ENCODE results near the gene MYRIP.

MYRIP gene

DNA sequence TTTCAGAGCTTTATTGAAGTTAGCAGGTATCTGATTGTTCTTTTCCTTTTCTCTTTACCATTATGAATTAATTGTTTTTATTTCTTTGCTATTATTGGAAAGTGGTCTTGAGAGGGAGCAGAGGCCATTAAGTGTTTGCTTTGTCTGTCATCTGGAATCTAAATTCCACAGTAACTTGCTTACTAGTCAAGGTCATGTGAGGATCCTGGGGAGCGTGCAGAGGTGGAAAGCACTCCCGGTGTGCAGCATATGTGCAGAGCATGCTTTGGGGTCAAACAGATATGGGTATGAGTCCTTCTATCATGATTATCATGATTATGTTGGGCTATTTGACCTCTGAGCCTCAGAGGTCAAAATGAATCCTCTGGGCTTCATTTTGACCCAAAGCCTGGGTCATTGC lies 96.4 kb downstream of the MYRIP start:
- no peak for DNase-seq (ENCODE audit: low read depth)

DNA sequence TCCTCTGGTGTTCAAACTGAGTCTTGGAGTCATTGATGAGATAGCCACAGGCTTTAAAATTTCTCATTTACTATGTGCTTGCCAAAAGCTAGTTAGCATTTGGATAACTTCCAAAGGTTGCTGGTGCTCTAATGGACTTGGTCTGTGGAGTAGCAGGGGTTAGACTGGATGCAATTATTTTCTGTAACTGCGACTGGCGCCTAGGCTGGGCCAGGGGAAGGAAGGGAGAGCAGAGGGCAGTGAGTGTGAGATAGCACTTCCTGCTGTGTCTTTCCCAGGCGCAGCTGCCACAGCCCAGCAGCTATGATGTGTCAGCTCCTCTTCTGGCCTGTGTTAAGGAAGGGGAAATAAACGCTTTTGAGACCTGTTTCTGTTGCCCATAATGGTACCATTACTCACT lies 98.6 kb downstream of the MYRIP start:
- no peak for DNase-seq (ENCODE audit: low read depth)

- no peak for DNase-seq (ENCODE audit: low read depth)
Observed at GRCh38 chr3:39910135-39910534, 100.7 kb downstream of the MYRIP start.

DNA sequence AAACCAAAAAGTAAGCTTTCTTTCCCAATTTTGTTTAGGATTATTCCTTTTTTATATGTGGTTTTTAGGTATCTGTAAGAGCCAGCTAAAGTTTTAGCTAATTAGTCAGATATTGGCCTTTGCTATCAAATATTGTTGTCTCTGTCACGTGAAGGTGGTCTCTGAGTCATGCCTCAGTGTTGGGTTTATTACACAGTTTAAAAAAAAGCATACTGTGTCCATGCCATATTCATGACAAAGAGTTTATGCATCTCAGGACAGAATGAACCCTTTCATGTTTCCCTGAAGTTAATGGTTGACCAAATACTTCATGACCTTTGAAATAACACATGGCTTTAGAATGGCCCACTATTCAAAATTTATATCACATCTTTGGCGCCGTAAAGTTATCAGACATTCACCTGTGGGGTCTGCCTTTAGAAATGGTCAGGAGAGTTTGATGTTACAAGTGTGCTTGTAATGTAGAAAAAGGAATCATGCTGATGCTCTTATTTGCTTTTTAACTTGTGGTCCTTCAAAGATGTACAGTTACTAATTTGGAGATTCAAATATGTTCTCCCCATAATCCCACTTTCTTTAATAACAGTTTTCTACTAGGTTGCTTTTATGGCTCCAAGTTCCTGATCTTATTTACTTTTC lies 101.5 kb downstream of the MYRIP start:
- no peak for DNase-seq (ENCODE audit: low read depth)

DNA sequence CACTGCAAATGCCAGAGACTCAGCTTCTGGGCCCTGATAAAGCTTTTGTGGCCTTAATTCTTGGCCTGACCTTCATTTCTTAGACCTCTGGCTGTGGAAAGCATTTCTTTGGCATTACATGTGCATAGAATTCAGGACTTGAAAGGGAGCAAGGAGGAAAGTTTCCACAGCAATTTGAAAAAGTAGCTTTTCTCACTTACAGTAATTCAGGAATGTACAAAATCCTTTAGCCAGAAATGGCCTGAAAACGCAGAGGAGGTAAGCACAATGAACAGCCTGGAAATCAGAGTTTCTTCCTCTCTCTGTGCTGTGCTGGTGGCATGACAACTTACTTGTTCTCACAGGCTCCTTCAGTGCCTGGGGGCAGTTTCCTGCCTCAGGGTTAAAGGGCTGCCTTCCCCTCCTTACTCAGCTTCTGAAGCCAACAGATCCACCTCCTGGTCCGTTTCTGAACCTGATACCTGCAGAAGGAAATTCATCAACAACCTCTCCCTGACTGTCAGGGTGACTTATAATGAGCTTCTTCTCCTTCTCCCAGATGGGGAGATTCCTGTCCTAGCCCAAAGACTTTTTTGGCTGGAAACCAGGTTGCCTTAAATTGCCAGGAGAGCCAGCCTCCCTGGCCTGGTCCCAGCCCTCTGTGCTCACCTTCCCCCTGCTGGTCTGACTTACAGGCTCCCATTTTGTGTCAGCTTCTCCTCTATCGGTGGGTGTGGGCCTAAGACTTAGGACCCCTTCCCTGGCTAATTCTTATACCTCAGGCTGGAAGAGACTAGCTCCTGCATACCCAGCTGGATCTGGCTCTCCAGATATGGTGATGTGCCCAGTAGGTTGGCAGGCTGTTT lies 102.3 kb downstream of the MYRIP start:
- DNase-seq (ENCODE audit: low read depth) = no peak

- DNase-seq (ENCODE audit: low read depth) = no peak
Observed at GRCh38 chr3:39915027-39915426, 105.6 kb downstream of the MYRIP start.

DNA sequence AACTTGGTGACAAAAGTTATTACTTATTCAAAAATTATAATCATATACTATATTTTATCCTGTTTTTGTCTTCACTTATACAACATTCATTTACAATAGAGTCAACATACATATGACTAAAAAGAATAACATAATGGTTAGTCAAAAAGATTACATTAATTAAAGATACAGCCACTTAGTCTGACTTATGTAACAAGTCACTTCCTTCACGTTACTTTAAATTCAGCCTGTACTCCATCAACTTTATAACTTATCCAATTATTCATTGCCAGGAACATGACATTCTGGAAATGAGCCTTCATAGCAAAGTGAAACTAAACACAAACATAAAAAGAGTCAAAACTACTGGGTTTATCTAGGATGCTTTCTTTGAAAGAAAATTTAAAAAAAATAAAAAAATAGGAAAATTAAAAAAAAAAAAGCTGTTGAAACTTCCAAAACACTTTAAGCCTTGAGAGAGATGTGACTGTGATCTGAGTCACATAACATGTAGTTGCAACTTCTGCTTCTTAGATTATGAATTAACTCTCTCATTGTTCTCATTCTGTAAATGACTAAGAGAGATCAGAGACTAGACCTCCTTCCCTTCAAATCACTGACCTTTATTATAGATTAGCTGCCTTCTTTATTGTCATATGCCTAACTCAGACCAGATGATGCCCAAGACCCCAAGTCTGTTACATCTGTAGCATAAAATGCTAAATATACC lies 107.8 kb downstream of the MYRIP start:
- DNase-seq (ENCODE audit: low read depth) = no peak

- DNase-seq (ENCODE audit: low read depth) = no peak
Observed at GRCh38 chr3:39919281-39919680, 109.9 kb downstream of the MYRIP start.

- no peak for DNase-seq (ENCODE audit: low read depth)
Observed at GRCh38 chr3:39920271-39920670, 110.9 kb downstream of the MYRIP start.

GRCh38 chr3:39927479-39927878 lies 118.1 kb downstream of the MYRIP start:
- DNase-seq (ENCODE audit: low read depth) = no peak

DNA sequence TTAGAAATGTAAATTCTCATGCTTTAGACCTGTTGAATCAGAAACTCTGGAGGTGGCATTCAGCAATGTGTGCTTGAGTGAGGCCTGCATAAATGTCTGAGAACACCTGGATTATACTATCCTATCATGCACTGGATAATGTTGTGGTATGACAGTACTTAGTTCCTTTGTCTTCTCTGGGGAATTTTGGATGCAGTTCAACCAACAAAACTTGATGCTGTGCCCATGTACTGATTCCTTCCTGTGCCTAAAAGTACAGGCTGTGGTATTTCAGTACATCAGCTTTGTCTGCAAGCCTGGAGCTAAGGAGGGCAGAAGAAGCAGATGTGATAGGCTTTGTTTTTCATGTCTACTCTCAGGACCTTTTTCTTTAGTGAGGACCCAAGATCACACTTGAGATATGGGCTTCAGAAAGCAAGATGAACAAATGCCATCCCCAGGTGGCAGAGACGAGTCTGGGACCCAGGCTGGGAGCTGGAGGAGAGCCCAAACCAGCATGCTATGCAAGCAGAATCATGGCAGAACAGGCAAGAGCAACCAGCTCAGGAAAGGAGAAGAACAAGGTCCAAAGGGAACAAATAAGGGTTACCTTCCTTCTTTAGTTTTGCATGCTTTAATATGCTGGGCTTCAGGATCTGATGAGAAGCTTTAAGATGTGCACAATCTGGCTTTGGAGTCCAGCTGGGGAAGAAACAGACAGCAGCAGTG lies 124.7 kb downstream of the MYRIP start:
- DNase-seq (ENCODE audit: low read depth) = no peak

DNA sequence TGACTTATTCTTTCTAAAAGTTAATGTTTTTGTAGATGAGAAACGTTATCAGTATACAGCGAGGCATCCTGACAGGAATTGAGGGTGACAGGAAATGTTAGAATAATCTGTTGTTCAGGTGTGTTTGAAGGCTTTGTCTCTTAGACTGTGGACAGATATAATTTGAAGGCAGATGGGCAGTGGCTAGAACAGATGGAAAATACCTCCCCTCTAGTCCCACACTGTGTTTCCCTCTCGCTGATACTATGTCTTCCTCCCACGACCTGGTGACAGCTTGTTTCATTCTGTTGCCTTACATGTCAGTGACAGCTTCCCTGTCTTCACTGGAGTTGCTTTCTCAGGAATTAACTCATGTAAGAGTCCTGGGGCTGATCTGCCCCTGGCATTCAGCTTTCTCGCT lies 125.3 kb downstream of the MYRIP start:
- no peak for DNase-seq (ENCODE audit: low read depth)

DNA sequence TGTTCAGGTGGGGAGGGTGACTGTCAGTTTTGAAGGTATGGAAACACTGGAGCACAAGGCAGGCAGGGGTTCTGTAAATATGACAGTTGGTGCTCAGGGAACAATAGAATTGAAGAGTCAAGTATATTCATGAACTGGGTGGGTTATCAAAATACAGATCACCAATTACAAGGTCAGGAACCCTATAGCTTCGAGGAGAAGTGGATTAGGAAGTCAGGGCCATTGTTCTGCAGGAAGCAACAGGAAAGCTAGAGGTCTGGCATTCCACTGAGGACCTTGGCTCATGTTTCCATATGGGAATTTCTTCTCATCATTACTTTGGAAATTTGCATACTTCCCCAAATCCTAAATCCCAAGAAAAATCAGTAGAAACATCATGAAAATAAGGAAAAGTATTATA lies 125.9 kb downstream of the MYRIP start:
- no peak for DNase-seq (ENCODE audit: low read depth)

DNA sequence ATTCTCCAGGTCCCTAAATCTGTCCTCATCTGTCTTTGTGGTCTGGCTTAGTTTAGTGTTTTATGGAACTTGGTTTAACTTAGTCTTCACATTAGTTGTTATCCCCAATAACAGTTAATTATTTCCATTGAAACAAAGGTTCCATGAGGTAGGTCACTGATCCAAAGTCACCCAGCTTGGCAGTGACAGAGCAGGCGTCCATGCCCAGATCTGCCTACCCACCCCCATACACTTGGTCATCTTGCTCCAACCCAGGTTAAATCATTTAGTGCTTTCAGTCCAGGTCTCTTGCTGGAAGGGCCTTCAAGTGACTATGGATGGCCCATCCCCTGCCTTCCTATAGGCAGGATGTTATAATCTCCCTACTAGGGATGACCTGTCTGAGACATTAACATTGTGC lies 127.4 kb downstream of the MYRIP start:
- DNase-seq (ENCODE audit: low read depth) = no peak

DNA sequence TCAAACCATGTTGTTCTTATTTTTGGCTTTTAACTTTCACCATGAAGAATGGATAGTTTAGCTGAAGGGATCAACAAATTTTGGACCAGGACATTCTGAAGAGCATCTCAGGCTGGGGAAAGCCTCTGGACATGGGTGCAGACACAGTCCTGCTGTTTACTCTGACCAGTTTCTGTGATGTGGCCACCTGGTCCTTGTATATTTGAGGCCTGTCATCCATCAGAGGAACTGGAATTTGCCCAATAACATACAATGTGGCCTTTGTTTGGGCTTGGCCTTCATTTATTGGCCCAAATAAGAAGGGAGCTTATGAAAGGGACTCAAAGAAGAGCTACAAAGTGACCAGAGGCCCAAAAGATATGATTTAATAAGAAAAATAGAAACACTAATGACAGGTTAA lies 127.9 kb downstream of the MYRIP start:
- DNase-seq (ENCODE audit: low read depth) = no peak

DNA sequence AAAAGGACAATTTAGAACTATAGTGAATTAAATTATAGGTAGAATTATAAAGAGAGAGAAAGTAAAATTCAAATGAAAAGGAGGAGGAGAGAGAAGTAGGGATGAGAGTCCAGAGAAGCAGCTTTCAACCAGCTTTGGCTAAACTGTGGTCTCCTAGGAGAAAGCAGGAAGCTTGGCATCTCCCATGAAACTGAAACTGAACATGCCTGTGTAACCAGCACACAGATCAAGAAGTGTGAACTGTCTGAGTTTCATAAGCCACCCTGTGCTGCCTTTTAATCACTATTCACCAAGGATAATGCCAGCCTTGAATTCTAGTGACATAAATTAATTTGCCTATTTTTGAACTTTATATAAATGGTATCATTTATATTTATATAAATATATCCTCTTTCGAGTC lies 128.5 kb downstream of the MYRIP start:
- DNase-seq (ENCODE audit: low read depth) = no peak

DNA sequence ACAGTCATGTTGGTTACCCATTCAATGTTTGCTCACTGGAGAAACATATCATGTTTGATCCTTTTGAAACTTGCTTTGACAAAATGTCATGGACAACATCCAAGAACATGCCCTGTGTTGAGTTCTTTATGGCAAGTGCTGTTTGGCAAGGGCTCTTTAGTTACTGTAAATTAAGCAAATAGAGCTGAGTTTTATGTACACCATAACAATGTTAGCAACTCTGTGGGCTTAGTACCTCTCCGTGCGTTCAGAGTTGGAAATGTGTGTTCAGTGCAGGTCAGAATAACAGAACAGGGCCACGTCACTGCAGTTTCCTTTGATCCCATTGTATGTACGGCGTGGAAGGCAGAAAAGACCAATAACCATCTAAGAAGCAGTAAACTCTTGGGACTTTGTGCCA lies 132.5 kb downstream of the MYRIP start:
- DNase-seq (ENCODE audit: low read depth) = no peak

DNA sequence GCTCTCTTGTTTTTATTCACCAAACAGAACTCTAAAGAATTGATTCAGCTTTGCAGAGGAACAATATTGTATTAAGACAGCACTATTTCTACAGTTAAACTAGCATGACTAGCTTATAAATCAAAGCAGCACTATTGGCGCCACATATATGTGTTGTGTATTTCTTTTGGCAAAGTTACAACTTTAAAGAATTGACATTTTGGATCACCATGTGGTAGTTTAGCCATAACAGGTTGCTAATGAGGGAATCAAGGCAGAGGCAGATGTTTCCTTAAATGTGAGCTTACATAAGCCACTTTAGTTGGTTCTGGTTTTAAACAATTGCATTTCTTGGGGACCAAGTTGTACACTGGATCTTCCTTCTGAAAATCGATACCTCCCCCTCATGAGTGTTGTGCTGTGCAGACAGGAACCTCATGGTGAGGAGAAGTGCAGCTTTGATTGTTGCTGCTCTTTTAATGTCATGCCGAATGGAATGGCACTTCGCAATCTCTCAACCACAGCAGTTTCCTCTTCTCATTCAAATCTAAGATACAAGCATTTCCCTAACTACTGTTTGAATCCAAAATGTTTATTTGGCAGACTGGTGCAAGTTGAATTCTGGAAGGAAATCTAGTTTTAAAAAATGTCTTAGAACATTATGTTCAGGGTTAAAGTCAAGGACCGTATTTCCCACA lies 151.2 kb downstream of the MYRIP start:
- no peak for DNase-seq (ENCODE audit: low read depth)

DNA sequence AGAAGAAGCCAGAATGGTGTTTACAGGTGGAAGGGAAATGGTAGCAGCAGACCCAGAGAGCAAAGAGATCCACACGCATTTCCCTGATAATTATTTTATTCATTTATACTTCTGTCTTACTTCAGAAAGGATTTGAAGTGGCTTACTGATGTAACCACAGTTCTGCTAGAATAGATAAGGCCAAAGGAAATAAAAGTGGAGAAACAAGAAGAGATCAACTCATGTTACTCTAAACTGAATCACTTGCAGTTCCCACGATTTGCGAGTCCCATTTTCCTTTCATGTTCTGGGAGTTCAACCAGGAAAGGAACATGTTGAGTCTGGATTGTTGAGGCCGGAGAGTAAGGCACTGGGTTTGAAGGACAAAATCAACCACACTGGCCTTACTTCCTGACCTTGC lies 151.8 kb downstream of the MYRIP start:
- DNase-seq (ENCODE audit: low read depth) = no peak

GRCh38 chr3:39962581-39962980 lies 153.2 kb downstream of the MYRIP start:
- no peak for DNase-seq (ENCODE audit: low read depth)

DNA sequence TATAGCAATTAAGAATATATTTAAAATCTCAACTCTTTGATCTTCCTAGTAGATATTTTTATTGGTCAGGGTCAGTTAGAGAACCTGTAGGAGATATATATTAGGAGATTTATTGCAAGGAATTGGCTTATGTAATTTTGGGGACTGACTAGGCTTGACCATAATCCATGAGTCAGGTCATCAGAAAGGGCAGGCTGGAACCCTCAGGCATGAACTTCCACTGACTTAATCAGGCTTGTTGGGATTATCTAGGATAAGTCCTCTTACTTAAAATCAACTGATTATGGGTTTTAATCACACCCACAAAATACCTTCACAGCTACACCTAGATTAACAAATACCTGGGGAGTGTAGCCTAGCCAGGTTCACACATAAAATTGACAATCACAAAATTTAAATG lies 156.1 kb downstream of the MYRIP start:
- DNase-seq (ENCODE audit: low read depth) = no peak

GRCh38 chr3:39965997-39966396 lies 156.6 kb downstream of the MYRIP start:
- DNase-seq (ENCODE audit: low read depth) = no peak

Data from amniotic epithelial cell (primary cell).